GM21367 (cell line): Measurements from ENCODE around the gene RSBN1.
"Not testable (repeated sequence)": the region's sequence is repeated elsewhere in the genome, so short reads cannot be mapped to it uniquely, and the experiment has no call there.

Experiments
- ATAC-seq: cut with Tn5 transposase; IDR thresholded peaks from one replicate; pipeline ENCODE4 v1.9.1; 2021; ENCODE audit not compliant: unreplicated experiment

The RSBN1 gene

GRCh38 chr1:113811888-113812660, at the start of gene RSBN1:
Gene RSBN1, minus strand, starts transcription at chr1:113812476. Its CDS starts 64 bp downstream, at chr1:113812412.
- peak; percentile 90 for ATAC-seq

- ATAC-seq: no peak
Measured at GRCh38 chr1:113861641-113862040, 49.4 kb upstream of the RSBN1 start.

DNA sequence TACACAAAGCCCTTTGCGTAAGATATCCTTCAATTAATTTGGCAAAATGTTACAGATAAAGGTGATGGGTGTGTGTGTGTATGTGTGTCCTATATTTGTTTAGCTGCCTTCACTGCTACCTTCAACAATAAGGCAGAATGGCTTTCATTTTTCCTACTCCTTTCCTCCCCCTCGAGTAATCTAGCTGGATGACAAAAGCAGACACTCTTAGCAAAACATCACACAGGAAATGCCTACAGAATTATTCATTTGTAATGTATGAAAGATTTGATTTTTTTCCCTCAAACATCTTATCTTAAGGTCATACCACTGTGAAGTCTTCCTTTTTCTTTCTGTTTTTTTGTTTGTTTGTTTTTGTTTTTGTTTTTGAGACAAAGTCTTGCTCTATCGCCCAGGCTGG, 48.6 kb upstream of the RSBN1 start:
- no peak for ATAC-seq

DNA sequence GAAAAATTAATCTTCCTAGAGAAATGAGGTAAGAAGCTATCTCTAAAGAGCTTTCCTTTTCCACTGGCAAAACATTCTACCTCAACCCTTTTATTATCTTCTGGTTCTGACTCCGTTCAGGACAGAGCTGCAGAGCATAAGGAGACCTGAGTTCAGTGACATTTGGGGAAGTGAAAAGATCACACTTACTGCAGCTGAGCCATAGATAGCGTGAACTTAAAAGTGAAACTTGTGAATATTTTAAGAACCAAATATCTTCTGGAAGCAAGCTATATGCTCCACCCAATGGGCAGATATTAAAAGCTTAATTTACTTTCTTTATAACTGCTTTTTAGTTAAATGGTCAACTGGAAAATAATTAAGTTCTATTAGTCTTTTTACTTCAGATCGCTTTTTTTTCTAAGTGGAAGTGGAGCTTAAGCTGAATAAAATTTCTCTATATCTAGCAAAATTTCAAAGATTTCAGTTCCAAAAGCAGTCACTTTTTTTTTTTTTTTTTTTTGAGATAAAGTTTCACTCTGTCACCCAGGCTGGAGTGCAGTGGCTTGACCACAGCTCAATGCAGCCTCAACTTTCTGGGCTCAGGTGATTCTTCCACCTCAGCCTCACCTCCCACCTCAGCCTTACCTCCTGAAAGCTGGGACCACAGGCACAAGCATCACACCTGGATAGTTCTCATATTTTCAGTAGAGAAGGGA, 47.4 kb upstream of the RSBN1 start:
- peak; percentile 79 for ATAC-seq

GRCh38 chr1:113858982-113859381, 46.7 kb upstream of the RSBN1 start:
- no peak for ATAC-seq

DNA sequence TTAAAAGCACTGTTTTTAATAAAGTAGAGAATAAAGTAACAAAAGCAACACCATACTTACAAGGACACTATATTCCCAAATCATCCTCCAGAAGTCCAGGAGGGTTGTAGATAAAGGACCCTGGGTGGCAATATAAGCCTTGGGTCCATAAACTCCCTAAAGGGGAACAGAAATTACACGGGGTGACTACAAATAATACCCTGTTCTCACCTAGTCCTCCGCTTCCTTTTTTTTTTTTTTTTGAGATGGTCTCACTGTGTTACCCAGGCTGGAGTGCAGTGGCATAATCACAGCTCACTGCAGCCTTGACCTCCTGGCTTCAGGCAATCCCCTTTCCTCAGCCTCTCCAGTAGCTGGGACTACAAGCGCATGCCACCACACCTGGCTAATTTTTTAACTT, 46.1 kb upstream of the RSBN1 start:
- ATAC-seq: no peak

GRCh38 chr1:113857776-113858175, 45.5 kb upstream of the RSBN1 start:
- no peak for ATAC-seq

GRCh38 chr1:113856401-113856790, 44.1 kb upstream of the RSBN1 start:
- ATAC-seq: no peak

GRCh38 chr1:113855630-113856400, 43.5 kb upstream of the RSBN1 start:
- ATAC-seq: no peak

DNA sequence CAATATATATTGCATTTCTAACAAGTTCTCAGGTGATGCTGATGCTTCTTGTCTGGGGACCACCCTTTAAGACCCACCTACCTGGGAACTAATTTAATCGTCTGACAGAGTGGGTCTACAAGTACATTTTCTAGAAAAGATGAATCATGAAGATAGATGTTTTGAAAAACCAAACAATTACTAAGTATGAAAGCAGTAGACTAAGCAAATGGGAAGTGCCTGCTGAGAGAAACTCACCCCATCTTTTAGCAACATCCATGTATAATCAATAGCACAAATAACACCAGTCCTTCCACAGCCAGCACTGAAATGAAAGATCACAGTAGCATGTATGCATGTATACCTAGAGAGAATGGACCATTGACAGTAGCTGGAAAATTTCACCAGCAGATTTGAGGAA, 42.0 kb upstream of the RSBN1 start:
- ATAC-seq: no peak

- not testable (repeated sequence) for ATAC-seq
Measured at GRCh38 chr1:113852694-113853093, 40.4 kb upstream of the RSBN1 start.

DNA sequence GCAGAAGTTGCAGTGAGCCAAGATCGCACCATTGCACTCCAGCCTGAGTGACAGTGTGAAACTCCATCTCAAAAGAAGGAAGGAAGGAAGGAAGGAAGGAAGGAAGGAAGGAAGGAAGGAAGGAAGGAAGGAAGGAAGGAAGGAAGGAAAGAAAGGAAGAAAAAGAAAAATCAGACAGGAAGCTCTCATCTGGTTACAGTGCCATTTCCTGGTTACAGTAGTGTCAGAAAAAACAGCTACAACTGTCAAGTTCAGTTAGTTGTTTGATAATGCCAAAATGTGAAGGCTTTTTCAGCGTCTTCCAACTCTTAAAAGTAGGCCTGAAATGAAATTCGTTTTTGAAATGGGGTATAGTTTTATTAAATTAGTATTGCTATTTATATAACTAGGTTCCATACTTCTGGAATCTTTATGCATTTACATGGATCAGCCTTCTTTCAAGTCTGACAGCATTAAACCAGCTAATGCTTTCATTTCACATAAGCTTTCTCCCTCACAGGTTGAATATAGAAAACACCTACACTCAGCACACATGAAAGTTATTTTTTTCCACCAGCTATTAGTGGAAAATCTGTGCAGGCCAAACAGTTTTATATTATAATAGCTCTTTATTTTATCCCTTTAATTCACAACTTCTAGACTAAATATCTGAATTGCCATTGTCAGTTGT, 38.0 kb upstream of the RSBN1 start:
- ATAC-seq: no peak

DNA sequence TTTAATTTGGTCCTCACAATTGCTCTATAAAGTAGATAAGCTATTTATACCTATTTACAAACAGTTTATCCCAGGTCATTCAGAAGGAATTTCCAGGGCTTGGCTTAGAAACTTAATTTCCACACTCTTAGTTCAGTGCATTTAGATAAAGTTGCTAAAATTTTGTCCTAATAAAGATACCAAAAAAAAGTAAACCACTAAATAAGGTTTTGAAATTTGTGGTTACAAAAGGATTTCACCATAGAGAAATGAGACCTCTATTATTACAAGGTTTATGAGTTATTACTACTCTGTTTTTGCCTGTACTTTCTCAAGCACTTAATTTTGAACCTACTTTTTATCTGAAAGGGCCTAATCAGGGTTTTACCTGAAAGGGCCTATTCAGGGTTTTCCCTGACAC, 36.8 kb upstream of the RSBN1 start:
- no peak for ATAC-seq

DNA sequence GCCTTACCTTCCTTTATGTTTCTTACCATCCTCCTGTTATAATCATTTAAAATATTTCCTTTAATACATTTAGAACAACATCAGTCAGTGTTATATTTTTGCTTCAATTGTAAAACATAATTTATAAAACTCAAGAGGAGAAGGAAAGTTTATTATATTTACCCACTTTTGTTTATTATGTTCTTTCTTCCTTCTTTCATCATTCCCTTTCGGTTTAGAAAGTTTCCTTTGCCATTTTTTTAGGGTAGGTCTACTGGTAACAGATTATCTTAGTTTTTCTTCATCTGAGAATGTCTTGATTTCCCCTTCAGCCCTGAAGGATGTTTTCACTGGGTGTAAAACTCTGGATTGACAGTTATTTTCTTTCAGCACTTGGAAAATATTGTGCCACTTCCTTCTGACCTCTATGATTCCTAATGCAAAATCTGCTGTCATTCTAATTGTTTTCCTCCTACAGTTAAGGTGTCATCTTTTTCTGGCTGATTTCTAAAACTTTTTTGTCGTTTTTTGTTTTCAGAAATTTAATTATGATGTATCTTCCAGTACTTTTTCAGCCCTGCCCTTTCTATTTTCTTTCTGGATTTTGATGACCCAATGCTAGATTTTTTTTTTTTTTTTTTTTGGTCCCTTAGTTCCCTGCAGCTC, 34.2 kb upstream of the RSBN1 start:
- ATAC-seq: no peak

GRCh38 chr1:113836534-113836933, 24.3 kb upstream of the RSBN1 start:
- no peak for ATAC-seq

DNA sequence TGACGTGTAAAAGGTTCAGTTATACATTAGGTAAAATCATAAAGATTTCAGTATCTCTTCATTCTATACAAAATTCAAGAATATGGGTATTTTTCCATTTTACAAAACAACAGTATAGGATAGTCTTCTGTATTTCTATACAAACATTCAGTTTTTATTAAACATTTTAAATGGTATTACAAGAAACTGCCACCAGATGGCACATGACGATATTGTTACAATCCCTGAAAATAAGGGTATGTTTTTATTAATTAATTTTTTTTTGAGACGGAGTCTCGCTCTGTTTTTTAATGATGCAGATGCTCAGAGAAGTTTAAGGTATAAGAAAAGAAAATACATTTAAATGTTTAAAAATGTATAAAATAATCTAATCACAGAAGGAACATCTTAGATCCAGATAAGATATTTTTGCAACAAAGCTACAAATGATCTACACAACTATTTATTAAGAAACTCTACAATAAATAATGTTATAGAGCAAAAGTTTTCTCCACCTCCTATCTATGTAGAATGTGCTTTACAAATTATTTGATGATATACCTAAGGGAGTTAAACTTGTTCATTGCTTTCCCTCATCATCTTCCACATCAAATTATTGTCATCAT, 23.5 kb upstream of the RSBN1 start:
- no peak for ATAC-seq

DNA sequence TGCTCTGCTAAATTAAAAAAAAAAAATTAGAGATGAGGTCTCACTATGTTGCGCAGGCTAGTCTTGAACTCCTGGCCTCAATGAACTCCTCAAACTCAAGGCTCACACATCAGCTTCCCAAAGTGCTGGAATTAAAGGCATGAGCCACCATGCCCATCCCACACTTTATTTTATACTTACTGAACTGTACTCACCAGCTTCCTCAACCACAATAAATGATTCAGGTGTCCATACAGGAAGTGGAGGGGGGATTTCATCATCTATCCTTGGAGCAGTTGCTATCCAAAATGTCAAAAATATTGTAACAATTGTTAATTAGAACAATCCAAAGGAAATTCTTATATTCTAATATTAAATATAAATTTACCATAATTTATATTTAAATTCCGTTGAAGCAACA, 22.4 kb upstream of the RSBN1 start:
- ATAC-seq: no peak

GRCh38 chr1:113830039-113830438, 17.8 kb upstream of the RSBN1 start:
- ATAC-seq: no peak

DNA sequence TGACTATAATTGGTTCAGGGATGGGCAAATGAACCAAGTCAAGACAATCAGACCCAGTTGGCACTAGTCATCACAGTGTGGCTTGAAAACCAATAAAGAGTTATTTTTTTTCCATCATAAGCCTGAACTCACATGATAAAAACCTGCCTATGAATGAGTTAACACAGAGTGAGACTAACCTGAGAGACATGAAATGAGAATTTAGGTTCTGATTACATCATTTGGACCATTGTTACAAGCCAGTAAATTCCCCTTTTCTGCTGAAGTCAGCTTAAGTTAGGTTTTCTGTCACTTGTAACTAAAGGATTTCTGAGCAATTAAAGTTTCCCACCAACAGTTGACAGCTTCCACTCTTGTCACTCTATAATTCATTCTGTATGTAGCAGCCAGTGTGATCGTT, 9.6 kb upstream of the RSBN1 start:
- ATAC-seq: no peak

DNA sequence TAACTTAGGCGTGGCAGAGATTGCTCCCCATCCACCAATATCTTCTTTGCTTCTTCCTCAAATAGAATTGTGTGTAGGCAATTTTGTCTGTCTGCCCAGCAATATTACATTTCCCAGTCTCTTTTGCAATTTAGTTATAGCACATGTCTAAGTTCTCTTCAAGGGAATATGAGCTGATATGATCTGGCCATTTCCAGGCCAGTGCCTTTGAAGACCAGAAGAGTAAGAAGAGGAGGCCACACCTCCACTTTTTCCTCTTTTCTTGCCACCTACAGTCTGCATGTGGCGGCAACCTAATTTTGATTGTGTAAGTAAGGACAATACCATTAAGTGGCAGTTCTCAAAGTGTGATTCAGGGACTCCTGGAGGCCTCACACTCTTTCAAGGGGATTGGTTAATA, 6.3 kb upstream of the RSBN1 start:
- ATAC-seq: no peak
